GM21515 (cell line): ENCODE results near the gene COL16A1.

Source experiments
- ATAC-seq: cut with Tn5 transposase; IDR thresholded peaks from one replicate; pipeline ENCODE4 v1.9.1; 2021; ENCODE audit not compliant: unreplicated experiment

The COL16A1 gene

GRCh38 chr1:31703431-31704270 is at the start of gene COL16A1:
TSS of gene COL16A1 (minus strand) at chr1:31704017. CDS start at chr1:31702193, 1,824 bp downstream.
- no peak for ATAC-seq

GRCh38 chr1:31752952-31753475 is 49.2 kb upstream of the COL16A1 start:
- no peak for ATAC-seq

- no peak for ATAC-seq
Observed at GRCh38 chr1:31752258-31752657, 48.4 kb upstream of the COL16A1 start.

GRCh38 chr1:31751822-31752241 is 48.0 kb upstream of the COL16A1 start:
- ATAC-seq = no peak

- ATAC-seq = no peak
Observed at GRCh38 chr1:31750858-31751510, 47.2 kb upstream of the COL16A1 start.

GRCh38 chr1:31749785-31750735 is 46.2 kb upstream of the COL16A1 start:
- no peak for ATAC-seq

- no peak for ATAC-seq
Observed at GRCh38 chr1:31748365-31748764, 44.5 kb upstream of the COL16A1 start.

GRCh38 chr1:31747304-31747703 is 43.5 kb upstream of the COL16A1 start:
- no peak for ATAC-seq

GRCh38 chr1:31746687-31747086 is 42.9 kb upstream of the COL16A1 start:
- ATAC-seq = no peak

- ATAC-seq = no peak
Observed at GRCh38 chr1:31745946-31746670, 42.3 kb upstream of the COL16A1 start.

- ATAC-seq = no peak
Observed at GRCh38 chr1:31745096-31745945, 41.5 kb upstream of the COL16A1 start.

- ATAC-seq = peak; percentile 62
Observed at GRCh38 chr1:31744165-31744888, 40.5 kb upstream of the COL16A1 start.

GRCh38 chr1:31742462-31743212 is 38.8 kb upstream of the COL16A1 start:
- no peak for ATAC-seq

- ATAC-seq = no peak
Observed at GRCh38 chr1:31739346-31739745, 35.5 kb upstream of the COL16A1 start.

GRCh38 chr1:31736675-31737074 is 32.9 kb upstream of the COL16A1 start:
- no peak for ATAC-seq

- no peak for ATAC-seq
Observed at GRCh38 chr1:31735571-31735970, 31.8 kb upstream of the COL16A1 start.

- no peak for ATAC-seq
Observed at GRCh38 chr1:31734582-31735107, 30.8 kb upstream of the COL16A1 start.
